Inflammatory macrophage treated with lipopolysaccharide for 1 hour (primary cell): ENCODE data around the gene SPIRE2.

Experiments
- DNase-seq, 2 donors: peaks; one replicate each; pipeline ENCODE4 v3.0.0-alpha.2; 2020 to 2022

Gene SPIRE2

DNA sequence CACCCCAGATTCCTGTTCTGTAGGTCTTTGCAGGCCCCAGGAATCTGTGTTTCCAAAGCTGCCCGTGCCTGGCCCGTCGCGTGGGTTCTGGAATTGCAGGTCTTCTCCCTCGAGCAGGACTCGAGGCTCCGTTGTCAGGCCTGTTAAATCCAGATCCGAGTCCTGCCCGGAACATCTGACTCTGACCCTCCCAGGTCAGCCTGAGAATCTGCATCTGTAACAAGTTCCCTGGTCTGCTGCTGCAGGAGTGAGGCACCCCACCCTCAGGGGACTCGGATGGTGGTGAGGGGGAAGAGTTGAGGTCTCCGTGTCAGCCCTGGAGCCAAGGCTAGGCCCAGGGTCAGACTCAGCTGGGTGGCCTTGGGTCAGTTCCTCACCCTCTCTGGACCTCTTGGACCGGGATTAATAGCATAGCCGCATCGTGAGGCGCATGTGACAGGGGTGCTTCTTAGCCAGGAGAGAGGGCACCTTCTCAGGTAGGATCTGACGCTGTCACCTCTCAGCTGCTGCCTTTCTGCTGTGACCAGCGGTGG is 8.8 kb downstream of the SPIRE2 start:
- no peak for DNase-seq

- no peak for DNase-seq
Measured at GRCh38 chr16:89841275-89841674, 13.0 kb downstream of the SPIRE2 start.

GRCh38 chr16:89842471-89843408 is 14.5 kb downstream of the SPIRE2 start:
- no peak for DNase-seq

DNA sequence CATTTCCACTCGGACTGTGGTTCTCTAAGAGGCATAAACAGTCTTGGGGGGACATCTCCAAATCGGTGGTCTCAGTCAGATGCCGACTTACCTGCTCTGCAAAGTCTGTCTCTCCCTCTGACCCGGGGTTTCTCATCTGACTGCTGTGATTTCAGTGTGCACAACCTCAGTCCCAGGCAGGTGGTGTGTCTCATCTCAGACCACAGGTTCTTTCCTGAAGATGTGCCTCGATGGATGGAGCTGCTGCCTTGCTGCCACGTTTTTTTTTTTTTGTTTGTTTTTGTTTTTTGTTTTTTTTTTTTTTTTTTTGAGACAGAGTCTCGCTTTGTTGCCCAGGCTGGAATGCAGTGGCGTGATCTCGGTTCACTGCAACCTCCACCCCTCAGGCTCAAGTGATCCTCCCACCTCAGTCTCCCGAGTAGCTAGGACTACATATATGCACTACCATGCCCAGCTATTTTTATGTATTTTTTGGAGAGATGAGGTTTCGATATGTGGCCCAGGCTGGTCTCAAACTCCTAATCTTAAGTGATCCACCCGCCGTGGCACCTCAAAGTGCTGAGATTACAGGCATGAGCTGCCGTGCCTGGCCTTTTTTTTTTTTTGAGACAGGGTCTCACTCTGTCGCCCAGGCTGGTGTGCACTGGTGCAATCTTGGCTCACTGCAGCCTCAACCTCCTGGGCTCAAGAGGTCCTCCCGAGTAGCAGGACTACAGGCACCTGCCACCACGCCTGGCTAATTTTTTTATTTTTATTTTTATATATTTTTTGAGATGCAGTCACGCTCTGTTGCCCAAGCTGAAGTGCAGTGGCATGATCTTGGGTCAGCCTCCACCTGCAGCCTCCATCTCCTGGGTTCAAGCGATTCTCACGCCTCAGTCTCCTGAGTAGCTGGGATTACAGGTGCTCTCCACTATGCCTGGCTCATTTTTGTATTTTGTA is 15.4 kb downstream of the SPIRE2 start:
- DNase-seq: no peak

- no peak for DNase-seq
Measured at GRCh38 chr16:89844739-89845339, 16.6 kb downstream of the SPIRE2 start.

GRCh38 chr16:89845417-89845816 is 17.1 kb downstream of the SPIRE2 start:
- no peak for DNase-seq

DNA sequence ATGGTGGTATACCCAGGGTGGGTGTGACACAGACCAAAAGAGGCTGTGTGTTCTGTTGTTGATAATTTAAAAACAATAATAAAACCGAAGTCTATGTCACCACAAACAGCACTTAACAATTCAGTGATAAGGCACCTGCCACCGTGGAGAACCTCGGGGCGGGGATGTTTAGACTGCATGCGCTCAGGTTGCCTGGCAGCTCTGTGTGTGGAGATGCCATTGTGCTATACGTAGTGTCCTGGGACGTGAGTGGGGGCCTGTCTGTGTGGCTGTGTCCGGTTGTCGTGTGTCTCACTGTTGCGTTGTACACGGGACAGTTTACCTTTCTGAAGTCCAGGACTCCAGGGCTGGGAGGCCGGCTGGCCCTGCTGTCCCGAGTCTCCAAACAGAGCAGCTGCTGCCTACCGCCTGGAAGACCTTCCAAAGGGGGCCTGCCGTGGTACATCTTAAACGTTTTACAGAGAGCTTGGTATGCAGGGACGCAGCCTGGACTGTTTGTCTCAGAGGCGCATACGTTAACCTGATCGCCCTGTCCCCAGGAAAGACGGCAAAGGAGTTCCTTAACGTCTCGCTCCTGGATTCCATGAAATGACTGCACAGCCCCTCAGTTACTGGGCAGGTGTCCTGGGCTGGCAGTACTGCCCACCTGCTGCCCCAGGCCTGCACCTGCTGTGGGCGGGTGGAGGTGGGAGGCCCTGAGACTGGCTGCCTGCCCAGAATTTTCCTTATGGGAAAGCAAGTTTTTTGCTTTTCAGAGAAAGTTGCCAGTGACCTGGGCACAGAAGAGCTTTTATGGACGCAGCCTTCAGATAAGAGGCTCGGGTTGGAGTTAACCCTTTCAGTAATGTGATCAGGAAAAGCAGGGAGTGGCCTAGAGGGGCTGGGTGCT is 19.0 kb downstream of the SPIRE2 start:
- no peak for DNase-seq

- no peak for DNase-seq
Measured at GRCh38 chr16:89847940-89848297, 19.6 kb downstream of the SPIRE2 start.

- DNase-seq: no peak
Measured at GRCh38 chr16:89848974-89849373, 20.7 kb downstream of the SPIRE2 start.

GRCh38 chr16:89853306-89853993 is 25.2 kb downstream of the SPIRE2 start:
- no peak for DNase-seq

DNA sequence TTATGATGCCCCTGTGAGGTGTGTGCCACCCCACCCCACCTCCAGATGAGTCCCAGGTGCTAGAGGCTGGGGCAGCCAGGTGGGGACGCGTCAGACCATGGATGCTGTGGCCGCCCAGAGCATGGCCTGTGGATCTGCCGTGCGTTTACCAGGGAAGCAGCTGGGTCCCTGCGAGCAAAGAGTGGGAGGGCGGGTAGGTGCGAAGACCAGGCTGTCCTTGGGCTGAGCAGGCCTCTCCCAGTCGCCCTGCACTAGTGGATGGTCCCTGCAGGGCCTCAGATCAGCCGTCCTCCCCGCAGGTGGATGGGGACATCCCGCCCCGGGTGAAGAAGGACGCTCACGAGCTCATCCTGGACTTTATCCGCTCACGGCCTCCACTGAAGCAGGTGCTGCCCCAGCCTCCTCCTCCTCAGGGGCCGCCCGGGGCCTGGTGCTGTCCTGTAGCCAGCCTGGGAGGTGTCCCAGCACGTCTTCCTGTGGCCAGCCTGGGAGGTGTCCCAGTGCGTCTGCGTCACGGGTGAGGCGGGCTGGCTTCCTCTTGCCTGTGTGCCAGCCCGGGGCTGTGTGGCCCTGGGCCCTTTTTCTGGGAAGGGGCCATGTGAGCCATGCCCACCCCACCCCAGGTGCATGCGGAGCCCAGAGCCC is 27.1 kb downstream of the SPIRE2 start:
- DNase-seq: no peak

- DNase-seq: no peak
Measured at GRCh38 chr16:89855986-89856385, 27.7 kb downstream of the SPIRE2 start.

DNA sequence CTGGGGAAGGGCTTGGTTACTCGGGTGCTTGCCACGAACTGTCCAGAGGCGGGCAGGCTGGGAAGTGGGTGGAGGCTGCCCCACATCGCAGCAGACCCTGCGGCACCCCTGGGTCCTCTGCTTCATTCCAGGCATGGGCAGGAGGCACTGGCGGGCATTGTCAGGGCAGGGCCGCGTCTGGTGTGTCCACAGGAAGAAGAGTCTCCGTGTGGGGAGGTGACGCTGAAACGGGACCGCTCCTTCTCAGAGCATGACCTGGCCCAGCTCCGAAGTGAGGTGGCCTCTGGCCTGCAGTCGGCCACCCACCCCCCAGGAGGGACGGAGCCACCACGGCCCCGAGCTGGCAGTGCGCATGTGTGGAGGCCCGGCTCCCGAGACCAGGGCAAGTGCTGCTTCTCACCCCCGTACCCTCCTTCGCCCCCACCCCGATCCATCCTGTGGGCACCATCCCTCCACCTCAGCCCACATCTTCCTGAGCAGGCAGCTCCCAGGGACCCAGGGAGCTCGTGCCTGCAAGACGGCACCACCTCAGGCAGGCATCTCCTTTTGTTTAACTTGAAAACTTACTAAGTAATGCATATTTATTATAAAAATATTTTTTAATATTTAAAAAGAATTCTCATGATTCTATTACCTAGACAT is 30.8 kb downstream of the SPIRE2 start:
- no peak for DNase-seq

DNA sequence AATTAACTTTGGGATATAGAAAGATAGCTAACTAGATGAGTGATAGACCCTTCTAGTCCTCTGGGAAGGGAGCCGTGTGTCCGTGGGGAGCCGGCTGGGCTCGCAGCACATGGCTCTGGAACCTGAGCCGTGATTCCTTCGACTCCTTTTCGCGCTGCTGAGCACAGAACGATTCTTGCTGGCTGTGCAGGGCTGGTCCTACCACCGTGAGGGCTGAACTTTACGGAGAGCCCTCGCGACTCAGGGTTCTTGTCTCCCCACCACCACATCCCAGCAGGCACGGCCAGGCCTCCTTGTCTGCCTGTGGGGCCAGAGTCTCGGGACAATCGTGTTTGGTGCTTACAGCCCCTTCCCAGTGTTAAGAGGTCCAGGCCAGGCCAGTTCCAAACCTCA is 31.3 kb downstream of the SPIRE2 start:
- no peak for DNase-seq

DNA sequence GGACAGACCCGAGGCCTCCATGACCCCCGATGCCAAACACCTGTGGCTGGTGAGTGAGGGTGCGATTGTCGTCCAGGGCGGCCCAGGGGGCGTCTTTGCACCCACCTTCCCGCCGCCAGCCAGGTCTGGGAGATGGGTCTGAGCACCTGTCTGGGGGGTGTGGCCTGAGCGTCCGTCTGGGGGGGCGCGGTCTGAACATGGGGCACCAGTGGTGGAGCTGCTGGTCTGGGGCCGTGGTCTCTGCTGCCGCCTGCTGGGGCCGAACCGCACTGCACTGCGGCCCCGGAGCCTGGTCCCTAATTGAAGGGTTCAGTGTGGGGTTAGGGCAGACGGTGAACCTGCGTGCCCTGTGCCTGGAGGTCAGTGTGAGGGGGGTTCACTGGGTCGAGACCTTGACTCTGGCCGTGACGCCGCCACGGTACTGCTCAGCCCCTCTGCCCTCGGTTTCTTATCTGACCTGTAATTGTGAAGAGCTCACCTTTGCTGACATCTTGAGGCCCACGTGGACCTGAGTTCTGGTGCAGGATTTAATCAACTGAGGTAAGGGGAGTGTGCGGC is 32.6 kb downstream of the SPIRE2 start:
- peak; percentile 27 to 84 for DNase-seq

DNA sequence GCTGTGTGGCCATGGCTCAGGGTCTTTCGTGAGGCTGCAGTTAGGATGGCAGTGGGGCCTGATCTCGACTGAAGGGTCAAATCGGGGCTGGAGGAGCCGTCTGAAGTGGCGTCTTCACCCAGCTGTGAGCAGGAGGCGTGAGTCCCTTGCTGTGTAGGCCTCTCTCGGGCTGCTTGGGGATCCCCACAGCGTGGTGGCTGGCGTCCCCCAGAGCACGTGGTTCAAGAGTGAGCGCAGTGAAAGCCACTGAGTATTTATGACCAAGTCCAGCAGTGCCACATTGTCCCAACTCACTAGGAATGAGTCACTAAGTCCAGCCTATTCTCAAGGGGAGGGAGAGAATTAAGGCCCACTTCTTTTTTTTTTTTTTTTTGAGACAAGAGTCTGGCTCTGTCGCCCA is 33.4 kb downstream of the SPIRE2 start:
- DNase-seq: peak; percentile 20 to 77

DNA sequence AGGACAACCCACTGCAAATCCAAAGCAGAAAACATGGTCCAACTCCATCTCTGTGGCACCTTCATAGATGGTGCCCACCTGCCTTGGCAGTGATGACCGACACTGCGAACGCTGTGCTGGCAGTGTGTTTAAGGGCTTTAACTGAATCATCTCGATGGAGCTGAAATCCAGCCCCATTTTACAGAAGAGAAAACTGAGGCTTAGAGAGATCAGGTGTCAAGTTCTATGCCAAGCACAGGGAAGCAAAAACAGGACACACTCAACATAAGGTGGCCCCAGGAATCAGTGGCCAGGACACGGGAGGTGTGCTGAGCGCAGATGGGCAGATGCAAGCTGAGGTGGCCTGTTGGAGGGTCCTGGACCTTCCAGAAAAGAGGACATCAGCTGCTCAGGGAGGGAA is 34.5 kb downstream of the SPIRE2 start:
- DNase-seq: no peak

DNA sequence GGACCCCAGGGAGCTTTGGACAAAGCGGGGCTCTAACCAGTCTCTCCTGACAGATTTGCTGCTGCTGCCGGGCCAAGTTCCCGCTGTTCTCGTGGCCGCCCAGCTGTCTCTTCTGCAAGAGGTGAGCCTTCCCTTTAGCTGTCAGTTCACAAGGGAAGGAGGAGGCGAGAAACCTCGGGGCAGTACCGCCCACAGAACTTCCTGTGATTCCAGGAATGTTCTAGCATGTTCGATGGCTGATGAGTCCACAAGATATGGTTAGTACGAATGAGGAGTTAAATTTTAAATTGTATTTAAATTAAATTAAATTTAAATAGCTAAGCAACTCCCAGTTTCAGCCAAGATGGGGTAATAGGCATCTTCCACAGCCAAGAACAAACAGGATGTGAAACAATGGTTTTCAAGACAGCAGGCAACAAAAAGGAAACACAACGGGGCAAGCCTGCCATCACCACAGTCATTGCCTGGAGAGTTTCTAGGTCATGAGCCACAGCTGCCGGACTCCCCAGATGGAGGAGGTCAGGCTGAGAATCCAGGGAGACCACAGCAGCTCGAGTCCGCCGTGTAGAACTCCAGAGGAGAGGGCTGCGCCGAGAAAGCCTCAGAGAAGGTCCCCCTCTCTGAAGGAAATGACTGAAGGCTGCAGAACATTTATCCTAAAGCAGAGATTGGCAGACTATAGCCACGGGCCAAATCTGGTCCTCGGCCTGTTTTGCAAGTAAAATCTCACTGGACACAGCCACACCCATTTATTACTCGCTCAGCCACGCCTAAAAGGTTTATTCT is 35.7 kb downstream of the SPIRE2 start:
- DNase-seq: peak; percentile 75 to 81

- DNase-seq: peak; percentile 19 to 23
Measured at GRCh38 chr16:89864527-89864820, 36.2 kb downstream of the SPIRE2 start.
